ENCODE results near the gene KIAA1217.

DNA sequence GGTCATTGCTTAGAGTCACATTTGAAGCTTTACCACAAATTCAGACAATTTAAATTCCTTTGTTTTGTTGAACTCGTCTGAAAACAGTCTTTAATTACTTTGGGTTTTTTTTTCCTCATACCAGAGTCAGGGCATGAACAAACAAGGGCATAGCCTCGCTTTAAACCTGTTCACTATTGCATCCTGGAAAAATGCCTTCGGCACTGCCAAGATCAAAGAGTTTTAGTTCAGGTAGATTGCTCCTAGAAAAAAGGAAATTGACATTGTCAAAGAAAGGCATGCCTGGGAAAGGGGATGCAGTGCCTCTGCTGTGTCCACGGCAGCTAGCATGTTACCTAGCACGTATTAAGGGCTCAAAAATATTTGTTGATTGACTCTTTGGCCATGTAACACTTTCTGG is 279.7 kb downstream of the KIAA1217 start:
- TF ChIP-seq CTCF (IDR thresholded peaks at IDR 0.05; ENCODE audit: poor library complexity, severe bottlenecking) (no peak), EP300 (conservative IDR thresholded peaks at IDR 0.05; ENCODE audit: poor library complexity, severe bottlenecking) (no peak), RAD21 (conservative IDR thresholded peaks at IDR 0.05) (no peak), POLR2AphosphoS5 (IDR thresholded peaks at IDR 0.05) (no peak)
- TF ChIP-seq, protein P1, sequence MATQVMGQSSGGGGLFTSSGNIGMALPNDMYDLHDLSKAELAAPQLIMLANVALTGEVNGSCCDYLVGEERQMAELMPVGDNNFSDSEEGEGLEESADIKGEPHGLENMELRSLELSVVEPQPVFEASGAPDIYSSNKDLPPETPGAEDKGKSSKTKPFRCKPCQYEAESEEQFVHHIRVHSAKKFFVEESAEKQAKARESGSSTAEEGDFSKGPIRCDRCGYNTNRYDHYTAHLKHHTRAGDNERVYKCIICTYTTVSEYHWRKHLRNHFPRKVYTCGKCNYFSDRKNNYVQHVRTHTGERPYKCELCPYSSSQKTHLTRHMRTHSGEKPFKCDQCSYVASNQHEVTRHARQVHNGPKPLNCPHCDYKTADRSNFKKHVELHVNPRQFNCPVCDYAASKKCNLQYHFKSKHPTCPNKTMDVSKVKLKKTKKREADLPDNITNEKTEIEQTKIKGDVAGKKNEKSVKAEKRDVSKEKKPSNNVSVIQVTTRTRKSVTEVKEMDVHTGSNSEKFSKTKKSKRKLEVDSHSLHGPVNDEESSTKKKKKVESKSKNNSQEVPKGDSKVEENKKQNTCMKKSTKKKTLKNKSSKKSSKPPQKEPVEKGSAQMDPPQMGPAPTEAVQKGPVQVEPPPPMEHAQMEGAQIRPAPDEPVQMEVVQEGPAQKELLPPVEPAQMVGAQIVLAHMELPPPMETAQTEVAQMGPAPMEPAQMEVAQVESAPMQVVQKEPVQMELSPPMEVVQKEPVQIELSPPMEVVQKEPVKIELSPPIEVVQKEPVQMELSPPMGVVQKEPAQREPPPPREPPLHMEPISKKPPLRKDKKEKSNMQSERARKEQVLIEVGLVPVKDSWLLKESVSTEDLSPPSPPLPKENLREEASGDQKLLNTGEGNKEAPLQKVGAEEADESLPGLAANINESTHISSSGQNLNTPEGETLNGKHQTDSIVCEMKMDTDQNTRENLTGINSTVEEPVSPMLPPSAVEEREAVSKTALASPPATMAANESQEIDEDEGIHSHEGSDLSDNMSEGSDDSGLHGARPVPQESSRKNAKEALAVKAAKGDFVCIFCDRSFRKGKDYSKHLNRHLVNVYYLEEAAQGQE (IDR thresholded peaks at IDR 0.05; ENCODE audit: borderline replicate concordance) = no peak
